Measurements from ENCODE around the gene MYBPC3. TPM values are rescaled to one million over a fixed set of nuclear protein-coding genes. Genes with fewer than 3 reads are reported as not detected.
A peak's percentile ranks its signal among the peaks of the same experiment; 100 is the strongest.
"Not testable (repeated sequence)": the region's sequence is repeated elsewhere in the genome, so short reads cannot be mapped to it uniquely, and the experiment has no call there.

The MYBPC3 gene
- total and polyA plus RNA-seq, 5 donors from 2014 or later, result not detected

DNA sequence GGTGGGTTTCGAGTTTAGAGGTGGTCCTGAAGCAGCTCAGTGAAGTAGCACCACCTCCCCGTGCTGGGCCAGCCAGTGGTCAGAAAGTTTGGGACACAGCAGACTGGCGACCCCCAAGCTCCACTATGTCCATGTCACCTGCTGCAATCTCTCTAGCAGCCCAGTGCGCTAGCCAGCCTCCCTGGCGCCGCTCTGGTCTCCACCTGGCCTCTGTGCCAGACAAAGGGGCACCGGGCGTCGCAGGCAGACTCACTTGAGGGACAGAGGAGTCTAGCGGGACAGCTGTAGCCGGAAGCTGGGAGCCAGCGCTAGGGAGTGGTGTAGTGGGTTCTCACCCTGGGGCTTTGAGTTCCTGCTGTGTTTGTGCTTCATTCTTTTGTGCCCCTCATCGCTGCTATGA, 25.5 kb downstream of the MYBPC3 start:
- Histone ChIP-seq H3K27ac (ENCODE audit: insufficient read depth, low read length, poor library complexity, severe bottlenecking) (no peak overlapping the region), H3K9me3 (ENCODE audit: control insufficient read depth in 2 of 2, low read length in 2 of 2) (no peaks in the 10 kb centered on the region), H3K4me3 (ENCODE audit: low read depth, low read length) (no peak overlapping the region), H3K4me1 (ENCODE audit: control insufficient read depth, insufficient read depth, low read length, poor library complexity, severe bottlenecking) (no peaks in the 10 kb centered on the region), H3K27me3 (ENCODE audit: control insufficient read depth, insufficient read depth, low read length) (no peaks in the 10 kb centered on the region), H3K36me3 (ENCODE audit: control insufficient read depth, insufficient read depth, low read length) (peaks cover 51% of the 10 kb centered on the region)
- peak overlapping the region in 1 of 3 donors; percentile 61 for H3K27ac Mint-ChIP-seq
- DNase-seq (no peak), ATAC-seq (ENCODE audit: low read depth in 2 of 2) (no peak)
- peaks cover 32% of the 10 kb centered on the region for H3K36me3 Mint-ChIP-seq
- H3K9me3 Mint-ChIP-seq, result no peaks in the 10 kb centered on the region
- no peak overlapping the region for H3K4me3 Mint-ChIP-seq
- H3K27me3 Mint-ChIP-seq, result no peaks in the 10 kb centered on the region
- peaks cover 0 to 2% (median 0%) of the 10 kb centered on the region in 4 donors for H3K4me1 Mint-ChIP-seq

DNA sequence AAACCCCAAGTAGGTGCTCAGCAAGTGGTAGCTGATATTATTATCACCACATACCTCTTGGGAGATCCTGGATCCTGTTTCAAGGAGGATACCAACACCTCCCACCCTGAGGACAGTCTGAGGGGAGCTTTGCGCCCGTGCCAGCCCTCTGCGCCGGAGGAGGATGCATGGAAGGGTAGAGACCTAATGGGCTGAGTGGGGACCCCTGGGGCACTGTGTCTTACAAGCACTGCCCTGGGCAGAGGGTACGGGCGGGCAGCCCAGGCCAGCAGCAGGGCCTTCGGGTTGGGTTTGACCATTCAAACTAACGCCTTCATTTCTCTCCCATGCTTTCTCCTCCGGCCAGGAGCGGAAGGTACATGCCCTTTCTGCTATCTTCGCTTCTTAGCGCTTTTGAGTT, 26.3 kb downstream of the MYBPC3 start:
- H3K4me1 ChIP-seq (ENCODE audit: control insufficient read depth, insufficient read depth, low read length, poor library complexity, severe bottlenecking), result no peaks in the 10 kb centered on the region
- no peaks in the 10 kb centered on the region for H3K27me3 ChIP-seq (ENCODE audit: control insufficient read depth, insufficient read depth, low read length)
- no peak overlapping the region for H3K27ac ChIP-seq (ENCODE audit: insufficient read depth, low read length, poor library complexity, severe bottlenecking)
- no peak overlapping the region for H3K4me3 Mint-ChIP-seq
- H3K4me3 ChIP-seq (ENCODE audit: low read depth, low read length), result no peak overlapping the region
- DNase-seq, result no peak
- no peak for ATAC-seq (ENCODE audit: low read depth in 2 of 2)
- peaks cover 0 to 2% (median 0%) of the 10 kb centered on the region in 4 donors for H3K4me1 Mint-ChIP-seq
- H3K27ac Mint-ChIP-seq, result peak overlapping the region; percentile 26 to 85 (median 70)
- H3K9me3 Mint-ChIP-seq, result peaks cover 0 to 2% (median 0%) of the 10 kb centered on the region in 7 donors
- H3K36me3 Mint-ChIP-seq, result peaks cover 40% of the 10 kb centered on the region
- no peaks in the 10 kb centered on the region for H3K27me3 Mint-ChIP-seq
- peaks cover 60% of the 10 kb centered on the region for H3K36me3 ChIP-seq (ENCODE audit: control insufficient read depth, insufficient read depth, low read length)
- no peaks in the 10 kb centered on the region for H3K9me3 ChIP-seq (ENCODE audit: control insufficient read depth in 2 of 2, low read length in 2 of 2)

DNA sequence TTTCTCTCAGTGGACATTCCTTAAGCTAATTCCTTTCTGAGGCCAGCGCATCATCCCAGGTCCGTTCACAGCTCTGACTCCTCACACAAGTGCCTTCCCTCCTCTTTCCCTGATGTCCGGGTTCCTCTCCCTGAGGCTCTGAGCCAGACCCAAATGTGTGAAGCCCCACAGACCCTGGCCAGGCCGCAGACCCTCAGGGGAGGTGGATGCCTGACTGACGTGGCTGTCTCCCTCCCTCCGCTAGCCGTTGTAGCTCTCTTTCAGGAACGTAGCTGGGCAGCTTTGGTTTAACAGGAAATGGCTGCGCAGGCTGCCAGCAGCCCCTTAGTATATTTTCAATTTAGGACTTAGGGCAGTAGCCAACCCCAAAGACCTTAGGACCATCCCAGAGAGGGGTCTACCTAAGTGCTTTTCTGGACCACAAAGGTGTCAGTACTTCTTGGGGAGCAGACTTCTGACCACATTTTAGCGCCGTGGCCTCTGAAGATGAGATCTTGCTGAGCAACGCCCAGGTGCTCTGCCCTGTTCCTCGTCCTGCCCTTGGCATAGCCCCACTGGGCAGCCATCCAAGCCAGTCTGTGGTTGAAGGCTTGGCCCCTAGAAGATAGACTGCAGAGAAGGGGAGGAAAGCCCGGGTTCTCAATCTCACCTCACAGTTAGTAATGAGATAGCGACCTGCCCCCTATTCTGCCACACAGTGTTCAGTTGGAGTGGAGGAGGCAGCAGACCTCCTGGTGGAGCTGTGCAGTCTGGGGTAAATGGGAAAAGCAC, 27.0 kb downstream of the MYBPC3 start:
- peaks cover 0 to 2% (median 0%) of the 10 kb centered on the region in 7 donors for H3K9me3 Mint-ChIP-seq
- peak overlapping the region; percentile 8 to 26 (median 11) for H3K27ac Mint-ChIP-seq
- H3K4me3 Mint-ChIP-seq, result no peak overlapping the region
- peaks cover 42% of the 10 kb centered on the region for H3K36me3 Mint-ChIP-seq
- DNase-seq, result no peak
- H3K4me1 Mint-ChIP-seq, result peaks cover 0 to 2% (median 0%) of the 10 kb centered on the region in 4 donors
- no peak overlapping the region for H3K27ac ChIP-seq (ENCODE audit: insufficient read depth, low read length, poor library complexity, severe bottlenecking)
- no peaks in the 10 kb centered on the region for H3K9me3 ChIP-seq (ENCODE audit: control insufficient read depth in 2 of 2, low read length in 2 of 2)
- H3K27me3 ChIP-seq (ENCODE audit: control insufficient read depth, insufficient read depth, low read length), result no peaks in the 10 kb centered on the region
- H3K4me1 ChIP-seq (ENCODE audit: control insufficient read depth, insufficient read depth, low read length, poor library complexity, severe bottlenecking), result no peaks in the 10 kb centered on the region
- no peaks in the 10 kb centered on the region for H3K27me3 Mint-ChIP-seq
- peaks cover 60% of the 10 kb centered on the region for H3K36me3 ChIP-seq (ENCODE audit: control insufficient read depth, insufficient read depth, low read length)
- no peak for ATAC-seq (ENCODE audit: low read depth in 2 of 2)
- H3K4me3 ChIP-seq (ENCODE audit: low read depth, low read length), result no peak overlapping the region

DNA sequence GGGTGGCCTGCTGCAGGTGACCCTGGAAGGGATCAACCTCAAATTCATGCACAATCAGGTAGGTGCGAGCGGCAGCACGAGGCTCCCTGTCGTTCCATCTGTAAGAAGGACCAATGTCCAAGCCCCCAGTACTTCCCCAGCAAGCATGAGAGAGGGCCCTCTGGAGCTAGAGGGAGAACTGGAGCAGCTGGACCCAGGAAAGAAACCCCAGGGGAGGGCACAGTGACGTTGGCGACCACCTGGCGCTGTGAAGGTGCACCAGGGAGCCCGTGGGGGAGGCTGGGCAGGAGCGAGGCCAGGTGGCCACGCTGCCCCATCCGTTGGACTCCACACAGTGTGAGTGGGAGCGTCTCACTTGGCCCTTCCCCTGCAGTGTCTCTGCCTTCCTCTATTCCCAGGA, 28.0 kb downstream of the MYBPC3 start:
- Mint-ChIP-seq H3K36me3 (peaks cover 42% of the 10 kb centered on the region), H3K9me3 (peaks cover 0 to 2% (median 0%) of the 10 kb centered on the region in 7 donors), H3K27ac (peak overlapping the region in 1 of 3 donors; percentile 8), H3K4me1 (peaks cover 0 to 2% (median 0%) of the 10 kb centered on the region in 4 donors), H3K4me3 (no peak overlapping the region), H3K27me3 (no peaks in the 10 kb centered on the region)
- DNase-seq (no peak), ATAC-seq (ENCODE audit: low read depth in 2 of 2) (no peak)
- Histone ChIP-seq H3K9me3 (ENCODE audit: control insufficient read depth in 2 of 2, low read length in 2 of 2) (no peaks in the 10 kb centered on the region), H3K27ac (ENCODE audit: insufficient read depth, low read length, poor library complexity, severe bottlenecking) (no peak overlapping the region), H3K4me3 (ENCODE audit: low read depth, low read length) (no peak overlapping the region), H3K4me1 (ENCODE audit: control insufficient read depth, insufficient read depth, low read length, poor library complexity, severe bottlenecking) (no peaks in the 10 kb centered on the region), H3K27me3 (ENCODE audit: control insufficient read depth, insufficient read depth, low read length) (no peaks in the 10 kb centered on the region), H3K36me3 (ENCODE audit: control insufficient read depth, insufficient read depth, low read length) (peaks cover 51% of the 10 kb centered on the region)

DNA sequence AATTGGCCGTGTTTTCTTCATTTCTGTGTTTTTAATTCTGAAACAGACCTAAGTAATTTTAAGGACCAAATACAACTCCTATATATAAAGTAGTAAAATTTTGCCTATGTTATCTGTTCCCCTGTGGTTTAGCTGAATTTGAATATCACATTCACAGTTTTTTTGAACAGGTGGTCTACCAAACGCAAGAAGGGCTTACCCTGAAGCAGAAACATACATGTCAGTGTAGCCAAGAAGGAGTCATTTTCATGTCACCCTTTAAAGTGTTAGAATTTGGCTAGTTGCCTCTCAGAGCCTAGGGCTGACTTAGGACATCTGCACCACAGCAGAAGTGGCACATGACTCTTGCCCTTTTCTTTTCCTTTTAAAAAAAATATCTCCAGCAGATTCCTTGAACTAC, 34.3 kb downstream of the MYBPC3 start:
- H3K4me1 ChIP-seq (ENCODE audit: control insufficient read depth, insufficient read depth, low read length, poor library complexity, severe bottlenecking), result no peaks in the 10 kb centered on the region
- Mint-ChIP-seq H3K27ac (no peak overlapping the region), H3K27me3 (no peaks in the 10 kb centered on the region), H3K9me3 (peaks cover 0 to 2% (median 0%) of the 10 kb centered on the region in 7 donors), H3K36me3 (peaks cover 29% of the 10 kb centered on the region), H3K4me1 (peaks cover 0 to 7% (median 0%) of the 10 kb centered on the region in 4 donors), H3K4me3 (no peak overlapping the region)
- no peak overlapping the region for H3K27ac ChIP-seq (ENCODE audit: insufficient read depth, low read length, poor library complexity, severe bottlenecking)
- no peaks in the 10 kb centered on the region for H3K9me3 ChIP-seq (ENCODE audit: control insufficient read depth in 2 of 2, low read length in 2 of 2)
- no peak overlapping the region for H3K4me3 ChIP-seq (ENCODE audit: low read depth, low read length)
- DNase-seq (no peak), ATAC-seq (ENCODE audit: low read depth in 2 of 2) (no peak)
- peaks cover 61% of the 10 kb centered on the region for H3K36me3 ChIP-seq (ENCODE audit: control insufficient read depth, insufficient read depth, low read length)
- no peaks in the 10 kb centered on the region for H3K27me3 ChIP-seq (ENCODE audit: control insufficient read depth, insufficient read depth, low read length)

DNA sequence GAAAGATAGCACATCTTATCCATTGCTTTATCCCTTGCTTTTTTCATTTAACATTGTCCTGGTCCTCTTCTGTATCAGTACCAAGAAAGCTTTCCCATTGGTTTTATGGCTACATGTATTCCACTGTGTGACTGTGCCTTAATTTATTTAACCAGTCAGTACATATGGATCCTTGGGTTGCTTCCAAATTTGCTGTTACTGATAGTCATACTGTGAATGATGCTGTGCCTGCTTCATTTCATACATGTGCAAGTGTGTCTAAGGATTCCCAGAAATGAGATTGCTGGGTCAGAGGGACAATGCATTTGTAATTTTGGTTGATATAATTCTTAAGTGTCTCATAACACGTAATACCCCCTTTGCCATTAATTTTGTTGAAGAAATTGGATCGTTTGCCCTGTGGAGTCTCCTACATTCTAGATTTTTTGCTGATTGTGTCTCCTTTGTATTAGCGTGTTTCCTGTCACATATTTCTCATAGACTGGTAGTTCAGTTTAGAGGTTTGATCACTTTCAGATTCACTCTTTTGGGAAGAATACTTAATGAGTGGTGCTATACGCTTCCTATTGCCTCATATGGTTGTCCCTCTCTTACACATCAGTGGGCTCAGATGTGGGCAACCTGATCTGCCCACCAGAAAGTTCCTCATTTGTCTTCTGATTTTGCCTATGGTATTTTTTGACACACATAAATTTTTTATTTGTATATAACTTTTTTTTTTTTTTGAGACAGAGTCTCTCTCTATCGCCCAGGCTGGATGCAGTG, 35.3 kb downstream of the MYBPC3 start:
- DNase-seq (no peak), ATAC-seq (ENCODE audit: low read depth in 2 of 2) (no peak)
- H3K4me1 ChIP-seq (ENCODE audit: control insufficient read depth, insufficient read depth, low read length, poor library complexity, severe bottlenecking), result no peaks in the 10 kb centered on the region
- no peaks in the 10 kb centered on the region for H3K9me3 ChIP-seq (ENCODE audit: control insufficient read depth in 2 of 2, low read length in 2 of 2)
- Mint-ChIP-seq H3K27ac (no peak overlapping the region), H3K4me3 (no peak overlapping the region), H3K9me3 (peaks cover 0 to 2% (median 0%) of the 10 kb centered on the region in 7 donors), H3K4me1 (peaks cover 0 to 7% (median 0%) of the 10 kb centered on the region in 4 donors), H3K36me3 (peaks cover 32% of the 10 kb centered on the region), H3K27me3 (no peaks in the 10 kb centered on the region)
- no peaks in the 10 kb centered on the region for H3K27me3 ChIP-seq (ENCODE audit: control insufficient read depth, insufficient read depth, low read length)
- no peak overlapping the region for H3K27ac ChIP-seq (ENCODE audit: insufficient read depth, low read length, poor library complexity, severe bottlenecking)
- peaks cover 68% of the 10 kb centered on the region for H3K36me3 ChIP-seq (ENCODE audit: control insufficient read depth, insufficient read depth, low read length)
- no peak overlapping the region for H3K4me3 ChIP-seq (ENCODE audit: low read depth, low read length)

DNA sequence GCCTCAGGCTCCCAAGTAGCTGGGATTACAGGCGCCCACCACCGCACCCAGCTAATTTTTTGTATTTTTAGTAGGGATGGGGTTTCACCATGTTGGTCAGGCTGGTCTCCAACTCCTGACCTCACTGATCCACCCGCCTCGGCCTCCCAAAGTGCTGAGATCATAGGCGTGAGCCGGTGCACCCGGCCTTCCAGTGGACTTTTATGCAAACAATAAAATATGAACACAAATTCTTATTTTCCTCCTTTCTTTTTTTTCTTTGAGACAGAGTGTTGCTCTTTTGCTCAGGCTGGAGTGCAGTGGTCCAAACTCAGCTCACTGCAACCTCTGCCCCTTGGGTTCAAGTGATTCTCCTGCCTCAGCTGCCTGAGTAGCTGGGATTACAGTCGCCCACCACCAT, 36.0 kb downstream of the MYBPC3 start:
- peak overlapping the region in 1 of 3 donors; percentile 48 for H3K27ac Mint-ChIP-seq

More for the DNA sequence above, 36.0 kb downstream of the MYBPC3 start:
- not testable (repeated sequence) for H3K27me3 ChIP-seq (ENCODE audit: control insufficient read depth, insufficient read depth, low read length); H3K4me1 Mint-ChIP-seq; H3K27me3 Mint-ChIP-seq; H3K9me3 ChIP-seq (ENCODE audit: control insufficient read depth in 2 of 2, low read length in 2 of 2); H3K4me1 ChIP-seq (ENCODE audit: control insufficient read depth, insufficient read depth, low read length, poor library complexity, severe bottlenecking); H3K4me3 ChIP-seq (ENCODE audit: low read depth, low read length); ATAC-seq (ENCODE audit: low read depth in 2 of 2); H3K9me3 Mint-ChIP-seq; H3K4me3 Mint-ChIP-seq; H3K27ac ChIP-seq (ENCODE audit: insufficient read depth, low read length, poor library complexity, severe bottlenecking); DNase-seq
- H3K36me3 Mint-ChIP-seq, result peaks cover 26% of the 10 kb centered on the region
- peaks cover 68% of the 10 kb centered on the region for H3K36me3 ChIP-seq (ENCODE audit: control insufficient read depth, insufficient read depth, low read length)

Measured in CD4-positive, CD25-positive, alpha-beta regulatory T cell (primary cell).